Ascending aorta (tissue), 2 donors: ENCODE data around the gene ULK3. TPM values are rescaled to one million over a fixed set of nuclear protein-coding genes. Genes with fewer than 3 reads are reported as not detected.

Experiments used
- DNase-seq, 2 donors: peaks; one replicate each; pipeline ENCODE4 v3.0.0-alpha.2; 2019; ENCODE audit warnings: low spot score in 2 of 2
- H3K27ac ChIP-seq, 2 donors: fragments of 200-600 bp; sonication (generic); one replicate each; pipeline ENCODE4 v1.5.1; 2016 to 2017; ENCODE audit warnings: mild to moderate bottlenecking in 1 of 2
- H3K27me3 ChIP-seq: fragments of 200-600 bp; sonication (generic); one replicate; pipeline ENCODE4 v1.5.1; 2017
- H3K36me3 ChIP-seq, 2 donors: fragments of 200-600 bp; sonication (generic); one replicate each; pipeline ENCODE4 v1.5.1; 2016
- H3K4me1 ChIP-seq, 2 donors: fragments of 200-600 bp; sonication (generic); one replicate each; pipeline ENCODE4 v1.5.1; 2016 to 2017; ENCODE audit warnings: mild to moderate bottlenecking in 1 of 2
- H3K4me3 ChIP-seq, 2 donors: fragments of 200-600 bp; sonication (generic); one replicate each; pipeline ENCODE4 v1.5.1; 2016 to 2017; ENCODE audit warnings: mild to moderate bottlenecking in 1 of 2
- H3K9me3 ChIP-seq, 2 donors: fragments of 200-600 bp; sonication (generic); one replicate each; pipeline ENCODE4 v1.5.1; 2016
- CTCF ChIP-seq, 3 experiments: fragments of 200-600 bp in 2 of 3; fragments of 450-650 bp in 1 of 3; sonication (generic) in 2 of 3; IDR thresholded peaks; one replicate each; pipeline ENCODE4 v1.5.1; 2016 to 2019; ENCODE audit warnings: antibody characterized with exemption in 3 of 3, mild to moderate bottlenecking in 1 of 3, moderate library complexity in 1 of 3
- intact Hi-C: fragments of 100-400 bp; cut with DNase I; formaldehyde crosslinking; loops from one replicate; pipeline ENCODE4 v1.15.1; 2023
- total RNA-seq: library from RNA; depleted of rRNA; stranded (reverse); fragments of >200 nt; gene quantifications from one replicate; pipeline ENCODE4 v1.1.0, GENCODE V29; 2016

The ULK3 gene
- total RNA-seq, 1 donor from 2014 or later: 54.0 TPM

- Histone ChIP-seq H3K4me3 (no peak overlapping the region), H3K36me3 (peaks cover 3 to 5% of the 10 kb centered on the region in 2 donors), H3K27ac (no peak overlapping the region), H3K4me1 (peaks cover 9 to 17% of the 10 kb centered on the region in 2 donors), H3K27me3 (no peaks in the 10 kb centered on the region), H3K9me3 (no peaks in the 10 kb centered on the region)
- no peak for DNase-seq
- no peak for TF ChIP-seq CTCF (IDR thresholded peaks at IDR 0.05)
- intact Hi-C loops: no loop called here
Measured at GRCh38 chr15:74865316-74865715, 22.4 kb upstream of the ULK3 start.

- DNase-seq: no peak
- no peaks in the 10 kb centered on the region for H3K9me3 ChIP-seq
- H3K36me3 ChIP-seq: peaks cover 3 to 5% of the 10 kb centered on the region in 2 donors
- H3K27ac ChIP-seq: no peak overlapping the region
- no peaks in the 10 kb centered on the region for H3K27me3 ChIP-seq
- H3K4me1 ChIP-seq: peaks cover 3 to 11% of the 10 kb centered on the region in 2 donors
- H3K4me3 ChIP-seq: no peak overlapping the region
- TF ChIP-seq CTCF (IDR thresholded peaks at IDR 0.05): no peak
- intact Hi-C loops: no loop called here
Measured at GRCh38 chr15:74864296-74864695, 21.3 kb upstream of the ULK3 start.

- intact Hi-C loops: no loop called here
- TF ChIP-seq CTCF (IDR thresholded peaks at IDR 0.05): no peak
- no peak for DNase-seq
- H3K4me3 ChIP-seq: no peak overlapping the region
- no peaks in the 10 kb centered on the region for H3K9me3 ChIP-seq
- peaks cover 1 to 5% of the 10 kb centered on the region in 2 donors for H3K4me1 ChIP-seq
- peaks cover 3 to 5% of the 10 kb centered on the region in 2 donors for H3K36me3 ChIP-seq
- no peak overlapping the region for H3K27ac ChIP-seq
- no peaks in the 10 kb centered on the region for H3K27me3 ChIP-seq
Measured at GRCh38 chr15:74863239-74864056, 20.5 kb upstream of the ULK3 start.

GRCh38 chr15:74858369-74858740 is 15.4 kb upstream of the ULK3 start:
- Histone ChIP-seq H3K4me1 (peaks cover 0 to 5% of the 10 kb centered on the region in 2 donors), H3K9me3 (no peaks in the 10 kb centered on the region), H3K27me3 (no peaks in the 10 kb centered on the region), H3K27ac (no peak overlapping the region), H3K4me3 (no peak overlapping the region), H3K36me3 (peaks cover 9 to 11% of the 10 kb centered on the region in 2 donors)
- intact Hi-C loops: no loop called here
- no peak for DNase-seq
- no peak for TF ChIP-seq CTCF (IDR thresholded peaks at IDR 0.05)

GRCh38 chr15:74857671-74858368 is 14.9 kb upstream of the ULK3 start:
- no peaks in the 10 kb centered on the region for H3K27me3 ChIP-seq
- peaks cover 0 to 5% of the 10 kb centered on the region in 2 donors for H3K4me1 ChIP-seq
- H3K36me3 ChIP-seq: peaks cover 14 to 16% of the 10 kb centered on the region in 2 donors
- H3K4me3 ChIP-seq: no peak overlapping the region
- H3K27ac ChIP-seq: no peak overlapping the region
- H3K9me3 ChIP-seq: no peaks in the 10 kb centered on the region
- intact Hi-C loops: no loop called here
- TF ChIP-seq CTCF (IDR thresholded peaks at IDR 0.05): no peak
- DNase-seq: no peak
